ENCODE measurements around the gene ITGAX.

- TF ChIP-seq CBX5 (IDR thresholded peaks at IDR 0.05; ENCODE audit: low read depth, low read length) (no peak), CTCF (IDR thresholded peaks at IDR 0.05; ENCODE audit: control extremely low read depth in 1 of 3, insufficient read depth in 1 of 3, low read depth in 1 of 3, low read length in 3 of 3) (no peak), MAX (IDR thresholded peaks at IDR 0.05) (no peak), SAP30 (IDR thresholded peaks at IDR 0.05; ENCODE audit: insufficient read depth, insufficient replicate concordance, low read length) (no peak)
Measured at GRCh38 chr16:31360251-31360650, 5.3 kb downstream of the ITGAX start.

Data from H1 (cell line).